ENCODE results near the gene SHLD2. TPM values are rescaled to one million over a fixed set of nuclear protein-coding genes. Genes with fewer than 3 reads are reported as not detected.

SHLD2 gene
- total RNA-seq, 2 donors from 2014 or later = 30.0 to 30.5 TPM

DNA sequence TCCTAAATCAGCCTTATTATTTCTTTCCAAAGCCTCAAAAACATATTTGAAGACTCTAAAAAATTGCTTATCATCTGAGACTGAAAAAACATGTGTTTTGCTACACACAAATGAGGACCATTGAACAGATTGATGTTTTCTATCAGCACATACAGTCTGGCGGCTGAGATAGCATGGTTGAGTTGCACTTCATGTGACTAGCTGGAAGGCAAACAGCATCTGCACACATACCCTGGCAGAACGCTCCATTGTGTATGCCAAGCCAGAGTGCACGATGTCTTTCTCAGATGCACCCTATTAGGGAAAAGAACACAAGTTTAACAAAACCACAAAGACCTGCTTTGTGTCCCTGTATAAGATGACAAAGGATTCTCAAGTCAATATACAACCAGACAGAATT lies 41.9 kb upstream of the SHLD2 start:
- Mint-ChIP-seq H3K36me3 (ENCODE audit: low read depth) (peaks cover 57% of the 10 kb centered on the region), H3K9me3 (no peaks in the 10 kb centered on the region), H3K27me3 (ENCODE audit: insufficient read depth) (no peaks in the 10 kb centered on the region), H3K4me3 (no peak overlapping the region), H3K4me1 (no peaks in the 10 kb centered on the region), H3K27ac (no peak overlapping the region)
- no peak overlapping the region for H3K4me3 ChIP-seq (ENCODE audit: low read length)
- no peak for TF ChIP-seq CTCF (conservative IDR thresholded peaks at IDR 0.05)
- no peak overlapping the region for H3K9ac ChIP-seq (ENCODE audit: extremely low read depth, low read length, poor library complexity, severe bottlenecking)
- peaks cover 60% of the 10 kb centered on the region for H3K36me3 ChIP-seq (ENCODE audit: control insufficient read depth, insufficient read depth, low read length)
- WGBS, 2 experiments (ENCODE audit: insufficient coverage in 1 of 2, insufficient read length in 1 of 2) = 89 to 95% methylated on average over 3 of the region's 3 CpGs
- no peak for DNase-seq
- H3K9me3 ChIP-seq (ENCODE audit: control insufficient read depth, low read length) = no peaks in the 10 kb centered on the region
- no peaks in the 10 kb centered on the region for H3K4me1 ChIP-seq (ENCODE audit: control insufficient read depth, insufficient read depth, low read length)
- H3K27me3 ChIP-seq (ENCODE audit: control insufficient read depth, insufficient read depth, low read length, poor library complexity, severe bottlenecking) = no peaks in the 10 kb centered on the region
- H3K27ac ChIP-seq (ENCODE audit: low read depth, low read length) = no peak overlapping the region

- TF ChIP-seq CTCF (conservative IDR thresholded peaks at IDR 0.05) = no peak
- WGBS, 2 experiments (ENCODE audit: insufficient coverage in 1 of 2, insufficient read length in 1 of 2) = 94 to 98% methylated on average over 5 to 7 of the region's 7 CpGs
- no peak overlapping the region for H3K9ac ChIP-seq (ENCODE audit: extremely low read depth, low read length, poor library complexity, severe bottlenecking)
- H3K27me3 ChIP-seq (ENCODE audit: control insufficient read depth, insufficient read depth, low read length, poor library complexity, severe bottlenecking) = no peaks in the 10 kb centered on the region
- Mint-ChIP-seq H3K27ac (no peak overlapping the region), H3K4me3 (no peak overlapping the region), H3K27me3 (ENCODE audit: insufficient read depth) (no peaks in the 10 kb centered on the region), H3K9me3 (no peaks in the 10 kb centered on the region), H3K36me3 (ENCODE audit: low read depth) (peaks cover 58% of the 10 kb centered on the region), H3K4me1 (no peaks in the 10 kb centered on the region)
- DNase-seq = no peak
- H3K4me1 ChIP-seq (ENCODE audit: control insufficient read depth, insufficient read depth, low read length) = no peaks in the 10 kb centered on the region
- H3K36me3 ChIP-seq (ENCODE audit: control insufficient read depth, insufficient read depth, low read length) = peaks cover 65% of the 10 kb centered on the region
- no peak overlapping the region for H3K27ac ChIP-seq (ENCODE audit: low read depth, low read length)
- no peak overlapping the region for H3K4me3 ChIP-seq (ENCODE audit: low read length)
- H3K9me3 ChIP-seq (ENCODE audit: control insufficient read depth, low read length) = no peaks in the 10 kb centered on the region
These were observed 41.3 kb upstream of the SHLD2 start for GRCh38 chr10:87053577-87054181.

- TF ChIP-seq CTCF (conservative IDR thresholded peaks at IDR 0.05) = peak; percentile 73
- Mint-ChIP-seq H3K9me3 (no peaks in the 10 kb centered on the region), H3K4me1 (no peaks in the 10 kb centered on the region), H3K27me3 (ENCODE audit: insufficient read depth) (no peaks in the 10 kb centered on the region), H3K4me3 (no peak overlapping the region), H3K36me3 (ENCODE audit: low read depth) (peaks cover 59% of the 10 kb centered on the region), H3K27ac (no peak overlapping the region)
- H3K9me3 ChIP-seq (ENCODE audit: control insufficient read depth, low read length) = no peaks in the 10 kb centered on the region
- no peaks in the 10 kb centered on the region for H3K27me3 ChIP-seq (ENCODE audit: control insufficient read depth, insufficient read depth, low read length, poor library complexity, severe bottlenecking)
- H3K36me3 ChIP-seq (ENCODE audit: control insufficient read depth, insufficient read depth, low read length) = peaks cover 75% of the 10 kb centered on the region
- WGBS, 2 experiments (ENCODE audit: insufficient coverage in 1 of 2, insufficient read length in 1 of 2) = 41 to 56% methylated on average over 5 to 7 of the region's 7 CpGs
- no peak overlapping the region for H3K27ac ChIP-seq (ENCODE audit: low read depth, low read length)
- no peak overlapping the region for H3K9ac ChIP-seq (ENCODE audit: extremely low read depth, low read length, poor library complexity, severe bottlenecking)
- no peak overlapping the region for H3K4me3 ChIP-seq (ENCODE audit: low read length)
- DNase-seq = peak; percentile 87
- no peaks in the 10 kb centered on the region for H3K4me1 ChIP-seq (ENCODE audit: control insufficient read depth, insufficient read depth, low read length)
These were observed 40.4 kb upstream of the SHLD2 start for GRCh38 chr10:87054373-87055295.

Data from endodermal cell (in vitro differentiated cells).